Activated CD4-positive, alpha-beta T cell treated with anti-CD3 and anti-CD28 coated beads for 36 hours (primary cell): ENCODE results near the gene CFAP20. TPM values are rescaled to one million over a fixed set of nuclear protein-coding genes. Genes with fewer than 3 reads are reported as not detected.
"Not testable (repeated sequence)": the region's sequence is repeated elsewhere in the genome, so short reads cannot be mapped to it uniquely, and the experiment has no call there.

ENCODE experiments used
- ATAC-seq: fragments of 200-7000 bp; cut with Tn5 transposase; one replicate; pipeline ENCODE4 v1.10.0; 2021; ENCODE audit warnings: mild to moderate bottlenecking, moderate library complexity
- CTCF ChIA-PET: fragments of 350-600 bp; sonication (Branson Sonifier 250); formaldehyde crosslinking; loops from one replicate; lab custom pipeline; 2021; ENCODE audit warnings: antibody characterized with exemption; lab: Charles Lee
- POLR2A ChIA-PET: fragments of 350-600 bp; sonication (Branson Sonifier 250); formaldehyde crosslinking; loops from one replicate; lab custom pipeline; 2021; ENCODE audit warnings: antibody characterized with exemption, inconsistent platforms; lab: Charles Lee
- DNase-seq: peaks from one replicate; pipeline ENCODE4 v3.0.0-alpha.2; 2020
- H3K27ac Mint-ChIP-seq: one replicate; pipeline ENCODE4 v1.8.0; 2021; ENCODE audit warnings: mixed read lengths
- H3K27me3 Mint-ChIP-seq: one replicate; pipeline ENCODE4 v1.8.0; 2021; ENCODE audit warnings: mixed read lengths
- H3K36me3 Mint-ChIP-seq: one replicate; pipeline ENCODE4 v1.8.0; 2021; ENCODE audit warnings: low read depth, mixed read lengths
- H3K4me1 Mint-ChIP-seq: one replicate; pipeline ENCODE4 v1.8.0; 2021; ENCODE audit warnings: mixed read lengths
- H3K4me3 Mint-ChIP-seq: one replicate; pipeline ENCODE4 v1.8.0; 2021; ENCODE audit warnings: mild to moderate bottlenecking, moderate library complexity, mixed read lengths
- H3K9me3 Mint-ChIP-seq: one replicate; pipeline ENCODE4 v1.8.0; 2021; ENCODE audit warnings: low read depth, mixed read lengths
- intact Hi-C, 2 experiments: fragments of 100-400 bp; cut with DNase I in 1 of 2; cut with micrococcal nuclease in 1 of 2; formaldehyde crosslinking; loops; one replicate each; pipeline versions ENCODE4 v1.14.2 to v1.15.1; 2022 to 2024; cut with DNase I, micrococcal nuclease
- total RNA-seq, 2 experiments: library from RNA; stranded (reverse); gene quantifications; one replicate each; pipeline ENCODE4 v1.2.3, GENCODE V29; 2021

Gene CFAP20
- total RNA-seq, 2 experiments from 2014 or later: 45.9 to 48.7 TPM

DNA sequence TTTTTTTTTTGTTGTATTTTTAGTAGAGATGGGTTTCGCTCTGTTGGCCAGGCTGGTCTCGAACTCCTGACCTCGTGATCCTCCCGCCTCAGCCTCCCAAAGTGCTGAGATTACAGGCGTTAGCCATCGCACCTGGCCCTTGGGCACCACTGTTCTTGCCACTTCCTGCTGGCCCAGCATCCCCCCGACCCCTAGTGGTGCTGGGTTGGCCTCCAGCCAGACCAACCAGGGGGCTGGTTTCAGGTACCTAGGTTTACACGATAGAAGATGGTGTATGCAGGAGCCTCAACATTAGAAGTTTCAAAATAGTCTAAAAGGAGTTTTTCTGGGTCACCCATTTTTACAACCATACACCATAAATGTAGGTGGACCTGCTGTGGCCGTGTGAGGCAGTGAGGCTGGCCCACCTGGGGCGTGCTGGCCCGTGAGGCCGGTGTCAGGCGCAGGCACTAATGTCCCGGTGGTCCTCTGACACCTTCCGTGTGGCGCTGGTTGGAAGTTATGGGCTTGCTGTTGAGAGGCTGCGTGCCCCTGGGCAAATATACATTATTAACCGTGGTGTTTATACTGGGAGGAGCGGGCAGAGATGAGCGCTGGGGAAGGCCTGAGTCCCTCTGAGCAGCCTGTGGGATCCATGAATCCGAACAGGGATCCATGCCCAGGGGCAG lies 43.5 kb downstream of the CFAP20 start:
- ATAC-seq: no peak
- ChIA-PET POLR2A (no interaction called here), CTCF (no interaction called here)
- no peak overlapping the region for H3K27ac Mint-ChIP-seq
- H3K9me3 Mint-ChIP-seq: no peaks in the 10 kb centered on the region
- DNase-seq: no peak
- no peaks in the 10 kb centered on the region for H3K27me3 Mint-ChIP-seq
- intact Hi-C loops: no loop called here
- H3K4me3 Mint-ChIP-seq: no peak overlapping the region
- H3K4me1 Mint-ChIP-seq: no peaks in the 10 kb centered on the region
- no peaks in the 10 kb centered on the region for H3K36me3 Mint-ChIP-seq

DNA sequence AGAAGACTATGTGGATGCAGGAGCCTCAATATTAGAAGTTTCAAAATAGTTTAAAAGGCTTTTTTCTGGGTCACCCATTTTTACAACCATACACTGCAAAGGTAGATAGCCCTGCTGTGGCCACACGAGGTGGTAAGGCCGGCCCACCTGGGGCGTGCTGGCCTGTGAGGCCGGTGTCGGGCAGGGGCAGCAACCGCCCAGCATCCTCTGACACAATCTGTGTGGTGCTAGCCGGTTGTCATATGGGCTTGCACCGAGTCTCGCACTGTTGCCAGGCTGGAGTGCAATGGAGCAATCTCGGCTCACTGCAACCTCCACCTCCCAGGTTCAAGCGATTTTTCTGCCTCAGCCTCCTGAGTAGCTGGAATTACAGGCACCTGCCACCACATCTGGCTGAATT lies 44.0 kb downstream of the CFAP20 start:
- intact Hi-C loops: no loop called here
- no peaks in the 10 kb centered on the region for H3K9me3 Mint-ChIP-seq
- H3K36me3 Mint-ChIP-seq: no peaks in the 10 kb centered on the region
- no peak for ATAC-seq
- H3K4me3 Mint-ChIP-seq: no peak overlapping the region
- H3K27ac Mint-ChIP-seq: no peak overlapping the region
- no peak for DNase-seq
- ChIA-PET CTCF (no interaction called here), POLR2A (no interaction called here)
- no peaks in the 10 kb centered on the region for H3K27me3 Mint-ChIP-seq
- no peaks in the 10 kb centered on the region for H3K4me1 Mint-ChIP-seq

DNA sequence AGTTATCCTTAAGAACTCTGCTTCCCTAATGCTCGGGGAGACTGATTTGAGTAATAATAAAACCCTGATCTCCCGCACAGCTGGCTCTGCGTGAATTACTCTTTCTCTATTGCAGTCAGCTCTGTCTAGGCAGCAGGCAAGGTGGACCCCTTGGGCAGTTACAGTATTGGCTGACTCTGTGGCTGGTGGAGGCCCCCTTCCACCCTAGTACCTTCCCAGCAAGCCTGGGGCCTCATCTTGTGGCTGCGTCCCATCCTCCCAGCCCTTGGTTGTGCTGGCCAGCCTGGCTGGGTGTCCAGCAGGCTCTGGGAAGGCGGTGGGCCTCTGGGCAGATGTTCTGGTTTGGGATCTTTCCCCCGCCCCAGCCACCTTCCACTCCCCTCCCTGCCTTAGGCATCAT lies 44.5 kb downstream of the CFAP20 start:
- ChIA-PET CTCF (no interaction called here), POLR2A (no interaction called here)
- H3K4me1 Mint-ChIP-seq: no peaks in the 10 kb centered on the region
- no peaks in the 10 kb centered on the region for H3K9me3 Mint-ChIP-seq
- intact Hi-C loops: no loop called here
- no peaks in the 10 kb centered on the region for H3K36me3 Mint-ChIP-seq
- no peak for ATAC-seq
- no peak for DNase-seq
- H3K27me3 Mint-ChIP-seq: no peaks in the 10 kb centered on the region
- H3K27ac Mint-ChIP-seq: no peak overlapping the region
- H3K4me3 Mint-ChIP-seq: no peak overlapping the region

DNA sequence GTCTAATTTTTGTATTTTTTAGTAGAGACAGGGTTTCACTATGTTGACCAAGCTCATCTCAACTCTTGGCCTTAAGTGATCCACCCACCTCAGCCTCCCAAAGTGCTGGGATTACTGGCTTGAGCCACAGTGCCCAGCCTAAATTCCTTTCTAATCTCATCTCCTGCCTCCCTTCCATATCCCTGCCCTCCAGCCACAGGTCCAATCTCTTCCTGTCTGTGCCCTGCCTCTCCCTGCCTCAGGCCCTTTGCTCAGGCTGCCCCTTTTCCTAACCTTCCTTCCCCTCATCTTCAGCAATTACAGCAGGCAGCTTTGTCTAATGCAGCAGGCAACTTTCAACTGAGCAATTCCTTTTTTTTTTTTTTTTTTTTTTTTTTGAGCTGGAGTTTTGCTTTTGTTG lies 46.8 kb downstream of the CFAP20 start:
- intact Hi-C loops: no loop called here
- ATAC-seq (no peak), DNase-seq (no peak)
- Mint-ChIP-seq H3K4me1 (no peaks in the 10 kb centered on the region), H3K9me3 (no peaks in the 10 kb centered on the region), H3K36me3 (no peaks in the 10 kb centered on the region), H3K27me3 (no peaks in the 10 kb centered on the region), H3K27ac (no peak overlapping the region), H3K4me3 (no peak overlapping the region)
- ChIA-PET CTCF (no interaction called here), POLR2A (no interaction called here)

DNA sequence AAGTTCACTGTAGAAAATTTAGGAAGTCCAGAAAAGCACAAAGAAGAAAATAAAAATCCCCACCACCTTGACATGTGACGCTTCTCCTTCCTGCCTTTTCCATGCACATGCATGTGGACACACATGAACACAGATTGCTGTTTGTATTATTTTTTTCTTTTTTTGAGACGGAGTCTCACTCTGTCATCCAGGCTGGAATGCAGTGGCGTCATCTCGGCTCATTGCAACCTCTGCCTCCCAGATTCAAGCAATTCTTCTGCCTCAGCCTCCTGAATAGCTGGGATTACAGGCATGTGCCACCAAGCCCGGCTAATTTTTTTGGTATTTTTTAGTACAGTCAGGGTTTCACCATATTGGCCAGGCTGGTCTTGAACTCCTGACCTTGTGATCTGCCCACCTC lies 48.5 kb downstream of the CFAP20 start:
- H3K4me1 Mint-ChIP-seq, POLR2A ChIA-PET, H3K27me3 Mint-ChIP-seq, H3K4me3 Mint-ChIP-seq, DNase-seq, H3K9me3 Mint-ChIP-seq, H3K36me3 Mint-ChIP-seq, intact Hi-C loops, H3K27ac Mint-ChIP-seq, CTCF ChIA-PET, ATAC-seq: not testable (repeated sequence)

DNA sequence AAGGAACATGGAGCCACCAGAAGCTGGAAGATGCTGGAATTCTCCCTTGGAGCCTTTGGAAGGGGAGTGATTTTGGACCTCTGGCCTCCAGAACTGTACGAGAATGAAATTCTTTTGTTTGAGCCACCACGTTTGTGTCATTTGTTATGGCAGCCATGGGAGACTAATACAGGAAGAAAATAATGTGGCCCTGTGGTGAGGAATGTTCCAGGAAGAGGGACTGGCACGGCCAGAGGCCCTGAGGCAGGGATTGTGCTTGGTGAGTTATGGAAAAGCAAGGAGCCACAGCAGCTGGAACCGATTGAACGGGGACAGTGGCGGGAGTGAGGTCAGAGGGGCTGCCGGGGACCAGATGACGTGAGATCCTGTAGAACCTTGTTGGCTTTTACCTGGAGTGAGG lies 51.4 kb downstream of the CFAP20 start:
- DNase-seq (no peak), ATAC-seq (no peak)
- Mint-ChIP-seq H3K27me3 (no peaks in the 10 kb centered on the region), H3K27ac (peak overlapping the region; percentile 20), H3K4me3 (no peak overlapping the region), H3K9me3 (peaks cover 7% of the 10 kb centered on the region), H3K36me3 (no peaks in the 10 kb centered on the region), H3K4me1 (no peaks in the 10 kb centered on the region)
- ChIA-PET POLR2A (no interaction called here), CTCF (interaction anchor here (1.0 kb wide), 1 partner anchor 18 kb away, joined by 5 read pairs; no protein-coding TSS in a partner anchor)
- intact Hi-C loops: no loop called here

DNA sequence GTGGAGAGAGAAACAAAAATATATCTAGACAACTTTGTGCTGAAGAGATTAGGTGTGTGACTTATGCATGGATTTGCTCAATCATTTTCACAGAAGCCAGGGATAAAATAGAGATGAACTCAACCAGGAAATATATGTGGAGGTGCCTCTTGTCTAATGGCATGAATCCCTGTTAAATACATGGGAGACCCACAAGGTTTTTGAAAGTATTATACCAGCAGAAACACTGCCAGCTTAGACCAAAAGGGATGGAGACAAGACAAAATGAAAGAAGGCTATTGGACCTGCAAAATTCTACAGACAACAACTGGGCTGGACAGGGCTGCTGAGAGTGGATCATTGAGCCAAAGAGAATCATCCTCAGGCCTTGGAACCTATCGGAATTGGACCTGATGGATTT lies 52.7 kb downstream of the CFAP20 start:
- intact Hi-C loops: no loop called here
- POLR2A ChIA-PET: no interaction called here
- Mint-ChIP-seq H3K4me1 (no peaks in the 10 kb centered on the region), H3K27ac (no peak overlapping the region), H3K27me3 (no peaks in the 10 kb centered on the region), H3K36me3 (no peaks in the 10 kb centered on the region), H3K4me3 (no peak overlapping the region), H3K9me3 (peaks cover 7% of the 10 kb centered on the region)
- CTCF ChIA-PET: no interaction called here
- ATAC-seq (no peak), DNase-seq (no peak)

DNA sequence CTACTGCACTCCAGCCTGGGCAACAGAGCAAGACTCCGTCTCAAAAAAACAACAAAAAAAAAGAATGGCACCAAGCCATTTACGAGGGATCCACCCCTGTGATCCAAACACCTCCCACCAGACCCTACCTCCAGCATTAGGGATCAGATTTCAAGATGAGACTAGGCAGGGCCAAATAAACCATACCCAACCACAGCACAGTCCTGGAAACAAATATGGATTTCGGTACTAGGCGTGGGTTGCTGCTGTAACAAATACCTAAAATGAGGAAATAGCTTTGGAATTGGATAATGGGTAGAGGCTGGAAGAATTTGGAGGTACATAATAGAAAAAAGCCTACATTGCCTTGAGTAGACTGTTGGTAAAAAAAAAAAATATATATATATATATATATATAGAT lies 54.5 kb downstream of the CFAP20 start:
- no peaks in the 10 kb centered on the region for H3K4me1 Mint-ChIP-seq
- ChIA-PET CTCF (interaction anchor here (0.6 kb wide), 1 partner anchor 232 kb away, joined by 3 read pairs; no protein-coding TSS in a partner anchor), POLR2A (no interaction called here)
- H3K27ac Mint-ChIP-seq: no peak overlapping the region
- H3K36me3 Mint-ChIP-seq: no peaks in the 10 kb centered on the region
- no peaks in the 10 kb centered on the region for H3K27me3 Mint-ChIP-seq
- DNase-seq: no peak
- H3K9me3 Mint-ChIP-seq: peaks cover 7% of the 10 kb centered on the region
- no peak for ATAC-seq
- no peak overlapping the region for H3K4me3 Mint-ChIP-seq
- intact Hi-C loops: no loop called here

DNA sequence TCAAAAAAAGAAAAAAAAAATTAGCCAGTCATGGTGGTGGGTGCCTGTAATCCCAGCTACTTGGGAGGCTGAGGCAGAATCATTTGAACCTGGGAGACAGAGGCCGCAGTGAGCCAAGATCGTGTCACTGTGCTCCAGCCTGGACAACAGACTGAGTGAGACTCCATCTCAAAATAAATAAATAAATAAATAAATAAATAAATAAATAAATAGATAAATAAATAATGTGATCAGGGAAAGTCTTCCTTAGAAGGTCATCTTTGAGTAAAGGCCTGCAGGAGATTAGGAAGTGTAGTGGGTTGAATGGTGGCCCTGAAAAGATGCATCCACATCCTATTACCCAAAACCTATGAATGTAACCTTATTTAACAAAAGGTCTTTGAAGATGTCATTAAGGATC lies 56.1 kb downstream of the CFAP20 start:
- CTCF ChIA-PET, POLR2A ChIA-PET, H3K36me3 Mint-ChIP-seq, DNase-seq, intact Hi-C loops, H3K4me1 Mint-ChIP-seq, H3K27ac Mint-ChIP-seq, ATAC-seq, H3K9me3 Mint-ChIP-seq, H3K4me3 Mint-ChIP-seq, H3K27me3 Mint-ChIP-seq: not testable (repeated sequence)

DNA sequence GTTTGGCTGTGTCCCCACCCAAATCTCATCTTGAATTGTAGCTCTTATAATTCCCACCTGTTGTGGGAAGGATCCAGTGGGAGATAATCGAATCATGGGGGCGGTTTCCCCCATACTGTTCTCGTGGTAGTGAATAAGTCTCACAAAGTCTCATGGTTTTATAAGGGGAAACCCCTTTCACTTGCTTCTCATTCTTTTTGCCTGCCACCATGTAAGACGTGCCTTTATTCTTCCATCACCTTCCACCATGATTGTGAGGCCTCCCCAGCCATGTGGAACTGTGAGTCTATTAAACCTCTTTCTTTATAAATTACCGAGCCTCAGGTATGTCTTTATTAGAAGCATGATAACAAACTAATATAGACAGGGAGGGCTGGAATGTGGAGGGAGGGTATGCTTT lies 57.0 kb downstream of the CFAP20 start:
- intact Hi-C loops, H3K27me3 Mint-ChIP-seq, H3K36me3 Mint-ChIP-seq, DNase-seq, H3K4me1 Mint-ChIP-seq, H3K27ac Mint-ChIP-seq, POLR2A ChIA-PET, H3K9me3 Mint-ChIP-seq, ATAC-seq, H3K4me3 Mint-ChIP-seq, CTCF ChIA-PET: not testable (repeated sequence)

DNA sequence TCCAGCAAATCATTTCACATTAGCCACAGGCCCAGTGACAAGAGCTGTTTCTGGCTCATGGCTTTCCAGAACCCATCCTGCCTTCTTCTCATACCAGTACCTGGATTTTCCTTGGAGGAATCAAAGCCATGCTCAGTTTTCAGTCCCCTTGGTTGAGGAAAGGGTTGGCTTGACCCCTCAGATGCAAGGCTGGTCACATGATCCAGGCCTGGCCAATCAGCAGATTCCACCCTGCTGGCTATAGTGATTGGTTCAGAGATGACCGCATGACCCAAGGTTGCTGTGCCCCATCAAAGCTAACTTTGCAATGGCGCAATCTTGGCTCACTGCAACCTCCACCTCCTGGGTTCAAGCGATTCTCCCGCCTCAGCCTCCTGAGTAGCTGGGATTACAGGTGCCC lies 58.6 kb downstream of the CFAP20 start:
- intact Hi-C loops: no loop called here
- Mint-ChIP-seq H3K9me3 (peaks cover 2% of the 10 kb centered on the region), H3K36me3 (no peaks in the 10 kb centered on the region), H3K27me3 (no peaks in the 10 kb centered on the region), H3K4me1 (no peaks in the 10 kb centered on the region), H3K4me3 (no peak overlapping the region), H3K27ac (no peak overlapping the region)
- POLR2A ChIA-PET: no interaction called here
- DNase-seq (no peak), ATAC-seq (no peak)
- CTCF ChIA-PET: interaction anchor here (0.7 kb wide), 1 partner anchor 12 kb away, joined by 3 read pairs; no protein-coding TSS in a partner anchor
